Measurements from ENCODE around the gene BTBD2. TPM values are rescaled to one million over a fixed set of nuclear protein-coding genes. Genes with fewer than 3 reads are reported as not detected.

The BTBD2 gene
- total and polyA plus RNA-seq, 2 of the 8 experiments (the other 6 are each of a cell fraction or from before 2014, with no cell fraction given): 91.7 to 92.3 TPM

- TF ChIP-seq PHF8 (conservative IDR thresholded peaks at IDR 0.05; ENCODE audit: low read depth, low read length): peak; percentile 84
- TF ChIP-seq ASH2L (IDR thresholded peaks at IDR 0.05; ENCODE audit: low read length): peak; percentile 52
- no peak for TF ChIP-seq POU5F1 (IDR thresholded peaks at IDR 0.05; ENCODE audit: low read depth, low read length)
- peak; percentile 97 for TF ChIP-seq TBP (IDR thresholded peaks at IDR 0.05; ENCODE audit: low read depth, low read length)
- TF ChIP-seq MAX (IDR thresholded peaks at IDR 0.05): peak; percentile 65
- peak; percentile 98 for TF ChIP-seq NRF1 (IDR thresholded peaks at IDR 0.05; ENCODE audit: low read depth, low read length)
- no peak for TF ChIP-seq ZNF274 (IDR thresholded peaks at IDR 0.05; ENCODE audit: borderline replicate concordance, extremely low read depth, low read length)
- TF ChIP-seq RAD21 (IDR thresholded peaks at IDR 0.05 in 1 of 2, conservative IDR thresholded peaks at IDR 0.05 in 1 of 2; ENCODE audit: low read depth in 2 of 2, low read length in 2 of 2): peak in 1 of 2 experiments; percentile 23; a peak in 2 of 4 replicates
- TF ChIP-seq FOSL1 (IDR thresholded peaks at IDR 0.05; ENCODE audit: insufficient read depth, low read depth, low read length): no peak
- 0 out of 2 replicates have a peak, but pooled peaks have one; percentile 7 for TF ChIP-seq RBBP5 (IDR thresholded peaks at IDR 0.05; ENCODE audit: borderline replicate concordance, low read depth, low read length)
- TF ChIP-seq, protein P1, sequence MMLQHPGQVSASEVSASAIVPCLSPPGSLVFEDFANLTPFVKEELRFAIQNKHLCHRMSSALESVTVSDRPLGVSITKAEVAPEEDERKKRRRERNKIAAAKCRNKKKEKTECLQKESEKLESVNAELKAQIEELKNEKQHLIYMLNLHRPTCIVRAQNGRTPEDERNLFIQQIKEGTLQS (IDR thresholded peaks at IDR 0.05; ENCODE audit: insufficient read depth, low read depth, low read length): 0 out of 2 replicates have a peak, but pooled peaks have one; percentile 14
- TF ChIP-seq TAF1 (IDR thresholded peaks at IDR 0.05; ENCODE audit: low read depth, low read length): peak; percentile 99
- TF ChIP-seq GTF2F1 (IDR thresholded peaks at IDR 0.05; ENCODE audit: borderline replicate concordance, low read depth, low read length): peak; percentile 98
- TF ChIP-seq, protein P2, sequence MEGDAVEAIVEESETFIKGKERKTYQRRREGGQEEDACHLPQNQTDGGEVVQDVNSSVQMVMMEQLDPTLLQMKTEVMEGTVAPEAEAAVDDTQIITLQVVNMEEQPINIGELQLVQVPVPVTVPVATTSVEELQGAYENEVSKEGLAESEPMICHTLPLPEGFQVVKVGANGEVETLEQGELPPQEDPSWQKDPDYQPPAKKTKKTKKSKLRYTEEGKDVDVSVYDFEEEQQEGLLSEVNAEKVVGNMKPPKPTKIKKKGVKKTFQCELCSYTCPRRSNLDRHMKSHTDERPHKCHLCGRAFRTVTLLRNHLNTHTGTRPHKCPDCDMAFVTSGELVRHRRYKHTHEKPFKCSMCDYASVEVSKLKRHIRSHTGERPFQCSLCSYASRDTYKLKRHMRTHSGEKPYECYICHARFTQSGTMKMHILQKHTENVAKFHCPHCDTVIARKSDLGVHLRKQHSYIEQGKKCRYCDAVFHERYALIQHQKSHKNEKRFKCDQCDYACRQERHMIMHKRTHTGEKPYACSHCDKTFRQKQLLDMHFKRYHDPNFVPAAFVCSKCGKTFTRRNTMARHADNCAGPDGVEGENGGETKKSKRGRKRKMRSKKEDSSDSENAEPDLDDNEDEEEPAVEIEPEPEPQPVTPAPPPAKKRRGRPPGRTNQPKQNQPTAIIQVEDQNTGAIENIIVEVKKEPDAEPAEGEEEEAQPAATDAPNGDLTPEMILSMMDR (IDR thresholded peaks at IDR 0.05; ENCODE audit: control extremely low read depth in 1 of 3, insufficient read depth in 1 of 3, low read depth in 1 of 3, low read length in 3 of 3): peak; percentile 66 to 75 (median 68)
- peak; percentile 19 for TF ChIP-seq KDM4A (IDR thresholded peaks at IDR 0.05; ENCODE audit: low read depth, low read length, severe bottlenecking)
- no peak for TF ChIP-seq CBX8 (IDR thresholded peaks at IDR 0.05; ENCODE audit: borderline replicate concordance, low read depth, low read length)
- TF ChIP-seq CEBPB (IDR thresholded peaks at IDR 0.05; ENCODE audit: low read depth, low read length): no peak
- no peak for TF ChIP-seq RFX5 (IDR thresholded peaks at IDR 0.05; ENCODE audit: borderline replicate concordance, low read depth, low read length)
- TF ChIP-seq MAFK (IDR thresholded peaks at IDR 0.05; ENCODE audit: low read depth, low read length): no peak
- peak; percentile 100 for TF ChIP-seq KDM1A (IDR thresholded peaks at IDR 0.05; ENCODE audit: borderline replicate concordance, low read length)
Measured at GRCh38 chr19:2050991-2051772, 35.7 kb upstream of the BTBD2 start, which contains the start of gene MKNK2 (continued).
